Bone marrow (tissue), 2 donors: ENCODE measurements around the gene YAF2.
"Not testable (repeated sequence)": the region's sequence is repeated elsewhere in the genome, so short reads cannot be mapped to it uniquely, and the experiment has no call there.

Source experiments
- DNase-seq, 2 donors: peaks; one replicate each; lab custom pipeline; 2025; lab: John Stamatoyannopoulos, UW

The YAF2 gene

DNA sequence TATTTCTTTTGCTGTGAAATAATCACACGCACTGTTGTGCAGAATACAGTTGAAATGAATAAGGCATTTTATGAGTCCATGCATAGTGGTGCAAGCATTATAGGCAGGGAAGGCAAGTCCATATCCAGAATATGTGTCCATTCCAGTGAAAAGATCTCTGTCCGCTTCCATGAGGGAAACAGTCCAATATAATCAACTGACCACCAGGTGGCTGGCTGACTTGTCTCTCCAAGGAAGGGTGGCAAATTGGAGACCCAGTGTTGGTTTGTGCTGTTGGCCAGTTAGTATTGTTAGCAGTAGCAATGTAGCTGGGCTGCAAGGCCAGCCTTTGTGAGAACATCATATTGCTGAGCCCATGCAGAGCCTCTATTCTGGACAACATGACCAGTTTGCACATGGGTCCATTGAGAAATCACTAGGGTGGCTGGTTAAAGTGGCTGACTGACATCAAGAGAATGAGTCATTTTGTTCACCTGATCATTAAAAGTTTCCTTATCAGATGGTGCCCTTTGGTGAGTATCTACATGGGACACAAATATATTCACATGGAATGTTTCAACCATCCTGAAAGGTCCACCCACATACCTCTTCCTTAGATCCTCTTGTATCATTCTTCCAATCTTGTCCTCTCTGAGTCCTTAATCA lies 17.3 kb upstream of the YAF2 start:
- no peak for DNase-seq

DNA sequence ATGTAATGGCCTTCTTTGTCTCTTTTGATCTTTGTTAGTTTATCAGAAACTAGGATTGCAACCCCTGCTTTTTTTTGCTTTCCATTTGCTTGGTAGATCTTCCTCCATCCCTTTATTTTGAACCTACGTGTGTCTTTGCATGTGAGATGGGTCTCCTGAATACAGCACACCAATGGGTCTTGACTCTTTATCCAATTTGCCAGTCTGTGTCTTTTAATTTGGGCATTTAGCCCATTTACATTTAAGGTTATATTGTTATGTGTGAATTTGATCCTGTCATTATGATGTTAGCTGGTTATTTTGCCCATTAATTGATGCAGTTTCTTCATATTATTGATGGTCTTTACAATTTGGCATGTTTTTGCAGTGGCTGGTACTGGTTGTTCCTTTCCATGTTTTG lies 14.6 kb upstream of the YAF2 start:
- not testable (repeated sequence) for DNase-seq

DNA sequence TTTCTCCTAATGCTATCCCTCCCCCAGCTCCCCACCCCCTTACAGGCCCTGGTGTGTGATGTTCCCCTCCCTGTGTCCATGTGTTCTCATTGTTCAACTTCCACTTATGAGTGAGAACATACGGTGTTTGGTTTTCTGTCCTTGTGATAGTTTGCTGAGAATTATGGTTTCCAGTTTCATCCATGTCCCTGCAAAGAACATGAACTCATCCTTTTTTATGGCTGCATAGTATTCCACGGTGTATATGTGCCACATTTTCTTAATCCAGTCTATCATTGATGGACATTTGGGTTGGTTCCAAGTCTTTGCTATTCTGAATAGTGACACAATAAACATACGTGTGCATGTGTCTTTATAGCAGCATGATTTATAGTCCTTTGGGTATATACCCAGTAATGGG lies 11.0 kb upstream of the YAF2 start:
- DNase-seq, result not testable (repeated sequence)

DNA sequence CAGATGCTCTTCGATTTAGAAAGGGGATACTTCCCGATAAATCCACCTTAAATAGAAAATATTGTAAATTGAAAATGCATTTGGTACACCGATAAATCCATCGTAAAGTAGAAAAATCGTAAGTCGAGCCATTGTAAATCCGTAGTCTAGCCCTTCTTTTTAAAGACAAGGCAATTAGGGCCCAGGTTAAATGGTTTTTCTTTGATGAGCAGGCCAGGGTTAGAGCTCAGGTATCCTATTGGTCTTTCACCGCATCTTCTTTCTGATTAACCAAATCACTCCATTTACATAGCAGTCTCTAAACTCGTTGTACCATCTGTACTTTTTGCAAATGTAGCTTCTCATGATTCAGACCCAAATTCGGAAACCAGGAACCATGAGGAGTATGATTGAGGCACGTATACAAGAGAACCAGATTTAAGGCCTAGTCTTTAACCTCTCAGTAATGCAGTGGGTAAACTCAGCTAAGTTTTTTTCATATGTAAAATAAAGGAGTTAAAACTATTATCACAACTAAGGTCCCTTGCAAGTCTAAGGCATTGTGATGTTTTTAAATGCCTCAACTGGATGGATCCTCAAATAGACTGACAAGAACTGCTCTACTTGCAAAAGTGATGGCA lies 2.2 kb upstream of the YAF2 start:
- no peak for DNase-seq

DNA sequence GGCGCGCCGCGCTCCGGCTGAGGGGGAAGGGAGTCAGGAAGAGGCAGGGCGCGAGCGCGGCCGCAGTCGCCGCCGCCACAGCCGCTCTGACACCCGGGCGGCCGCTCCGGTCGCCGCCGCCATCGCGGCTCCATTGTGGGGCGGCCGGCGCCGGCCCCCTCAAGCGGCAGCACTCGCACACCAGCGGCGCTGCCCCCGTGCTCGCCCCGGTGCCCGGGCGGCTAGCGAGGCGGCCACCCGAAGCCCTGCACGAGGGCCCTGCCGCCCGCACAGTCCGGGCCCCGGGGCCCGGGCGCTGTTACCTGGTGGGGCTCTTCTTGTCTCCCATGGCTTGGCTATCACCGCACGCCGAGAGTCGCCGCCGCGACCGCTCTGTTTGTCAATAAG lies 202 bp downstream of the YAF2 start:
- DNase-seq, result no peak

DNA sequence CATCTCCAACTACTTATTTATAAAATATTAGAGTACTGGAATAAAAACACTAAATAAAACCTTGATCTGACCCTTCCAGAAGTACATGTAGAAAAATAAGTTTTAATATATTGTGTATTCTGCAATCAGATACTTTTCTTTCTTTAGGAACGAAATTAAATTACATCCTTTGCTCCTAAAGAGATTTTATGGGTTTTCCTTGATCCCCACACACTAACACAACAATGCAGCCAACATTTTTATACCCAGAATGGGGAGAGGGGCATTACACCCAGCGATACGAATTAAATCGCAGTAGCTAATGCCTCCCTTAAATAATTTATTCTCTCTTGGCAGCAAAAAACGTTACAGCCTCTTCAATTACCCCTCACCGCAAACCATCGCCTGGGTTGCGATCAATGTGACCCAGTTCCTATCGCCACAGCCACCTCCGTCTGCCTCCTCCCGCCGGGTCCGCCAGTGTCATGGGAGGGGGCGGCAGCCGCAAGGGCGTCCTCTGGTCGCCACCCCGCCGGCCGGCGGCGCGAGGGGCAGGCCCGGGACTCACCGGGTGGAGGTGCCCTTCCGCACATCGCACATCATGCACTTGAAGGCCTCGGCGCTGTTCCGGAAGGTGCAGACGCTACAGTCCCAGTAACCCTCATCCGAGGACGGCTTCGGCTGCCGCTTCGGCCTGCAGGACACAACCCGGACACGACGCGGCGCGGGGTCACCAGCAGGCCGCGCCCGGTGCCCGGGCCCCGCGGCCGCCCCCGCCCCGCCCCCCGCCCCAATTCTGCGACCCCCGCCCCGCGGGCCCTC lies 796 bp downstream of the YAF2 start:
- DNase-seq, result peak; percentile 25 to 50

DNA sequence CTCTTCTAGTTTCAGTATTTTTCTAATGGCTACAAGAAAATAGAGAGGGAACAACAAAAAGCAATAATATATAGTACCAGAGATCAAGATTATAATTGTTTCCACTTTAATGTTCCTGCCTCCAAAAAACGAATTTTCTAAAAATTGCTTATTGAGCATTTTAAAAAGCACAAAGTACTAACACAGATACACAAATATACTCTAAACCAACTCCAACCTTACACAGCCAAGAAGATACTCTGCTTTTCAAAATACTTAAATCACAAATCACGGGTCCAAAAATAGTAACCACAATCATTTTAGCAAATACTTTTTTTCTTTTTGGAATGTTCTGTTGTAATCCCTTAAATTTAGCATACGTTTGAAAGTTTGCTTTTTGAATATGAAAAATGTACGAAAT lies 2.0 kb downstream of the YAF2 start:
- DNase-seq, result no peak

DNA sequence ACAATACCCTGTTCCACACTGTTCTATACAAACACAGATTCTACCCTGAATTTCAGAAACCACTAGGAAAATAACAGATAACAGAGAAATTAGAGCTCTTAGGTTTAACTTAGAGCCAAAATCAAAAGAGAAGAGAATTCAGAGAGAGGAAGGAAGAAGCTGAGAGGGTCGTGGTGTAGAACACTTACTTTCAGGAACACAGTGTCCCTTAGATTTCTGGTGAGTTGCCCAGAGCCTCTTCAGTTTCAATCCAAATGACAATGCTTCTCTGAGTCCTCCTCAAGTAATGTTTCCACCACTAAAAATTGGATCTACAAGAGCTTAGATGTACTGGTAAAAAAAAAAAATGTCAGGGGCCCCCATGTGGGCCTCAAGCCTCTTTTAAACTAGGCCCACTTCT lies 2.6 kb downstream of the YAF2 start:
- peak in 1 of 2 donors; percentile 17 for DNase-seq

DNA sequence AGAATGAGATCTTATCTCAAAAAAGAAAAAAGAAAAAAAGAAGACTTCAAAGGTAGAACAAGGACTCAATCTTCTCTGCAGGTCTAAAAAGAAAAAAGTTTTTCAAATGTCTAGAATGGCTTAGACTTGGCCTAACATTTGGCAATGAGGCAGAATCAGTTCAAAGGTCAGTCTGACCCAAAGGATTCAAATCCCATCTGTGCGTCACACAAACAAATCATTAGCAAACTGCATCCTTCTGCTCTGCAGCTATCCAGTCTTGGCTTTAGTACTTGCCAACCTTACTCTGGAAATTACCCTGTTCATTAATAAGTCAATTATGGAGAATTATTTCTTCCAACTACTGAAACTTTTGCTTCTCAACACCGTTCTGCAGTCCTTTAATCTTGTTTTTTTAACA lies 3.1 kb downstream of the YAF2 start:
- no peak for DNase-seq

DNA sequence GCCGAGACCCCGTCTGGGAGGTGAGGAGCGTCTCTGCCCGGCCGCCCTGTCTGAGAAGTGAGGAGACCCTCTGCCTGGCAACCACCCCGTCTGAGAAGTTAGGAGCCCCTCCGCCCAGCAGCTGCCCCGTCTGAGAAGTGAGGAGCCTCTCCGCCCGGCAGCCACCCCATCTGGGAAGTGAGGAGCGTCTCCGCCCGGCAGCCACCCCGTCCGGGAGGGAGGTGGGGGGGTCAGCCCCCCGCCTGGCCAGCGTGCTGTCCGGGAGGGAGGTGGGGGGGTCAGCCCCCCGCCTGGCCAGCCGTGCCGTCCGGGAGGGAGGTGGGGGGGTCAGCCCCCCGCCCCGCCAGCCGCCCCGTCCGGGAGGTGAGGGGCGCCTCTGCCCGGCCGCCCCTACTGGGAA lies 10.5 kb downstream of the YAF2 start:
- DNase-seq, result not testable (repeated sequence)

DNA sequence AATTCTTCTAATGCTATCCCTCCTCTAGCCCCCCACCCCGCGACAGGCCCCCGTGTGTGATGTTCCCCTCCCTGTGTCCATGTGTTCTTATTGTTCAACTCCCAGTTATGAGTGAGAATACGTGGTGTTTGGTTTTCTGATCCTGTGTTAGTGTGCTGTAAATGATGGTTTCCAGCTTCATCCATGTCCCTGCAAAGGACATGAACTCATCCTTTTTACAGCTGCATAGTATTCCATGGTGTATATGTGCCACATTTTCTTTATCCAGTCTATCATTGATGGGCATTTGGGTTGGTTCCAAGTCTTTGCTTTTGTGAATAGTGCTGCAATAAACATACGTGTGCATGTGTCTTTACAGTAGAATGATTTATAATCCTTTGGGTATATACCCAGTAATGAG lies 13.5 kb downstream of the YAF2 start:
- not testable (repeated sequence) for DNase-seq

DNA sequence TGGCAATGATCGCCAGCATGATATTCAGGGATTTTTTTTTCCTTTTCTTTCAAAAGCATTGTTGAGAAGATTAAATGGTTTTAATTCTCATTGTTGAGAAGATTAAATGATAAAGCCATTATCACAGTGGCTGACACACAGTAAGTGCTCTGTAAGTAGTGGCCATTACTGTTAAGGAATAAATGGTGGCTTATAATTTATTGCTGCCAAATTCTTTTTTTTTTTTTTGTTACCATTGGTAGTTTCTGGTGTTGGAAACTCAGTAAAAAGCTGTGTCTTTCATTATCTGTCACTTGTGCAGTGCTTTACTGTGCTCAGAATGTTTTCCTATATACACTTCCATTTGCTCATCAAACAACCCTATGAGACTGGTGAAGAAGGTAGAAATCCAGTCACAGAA lies 15.3 kb downstream of the YAF2 start:
- DNase-seq, result no peak

DNA sequence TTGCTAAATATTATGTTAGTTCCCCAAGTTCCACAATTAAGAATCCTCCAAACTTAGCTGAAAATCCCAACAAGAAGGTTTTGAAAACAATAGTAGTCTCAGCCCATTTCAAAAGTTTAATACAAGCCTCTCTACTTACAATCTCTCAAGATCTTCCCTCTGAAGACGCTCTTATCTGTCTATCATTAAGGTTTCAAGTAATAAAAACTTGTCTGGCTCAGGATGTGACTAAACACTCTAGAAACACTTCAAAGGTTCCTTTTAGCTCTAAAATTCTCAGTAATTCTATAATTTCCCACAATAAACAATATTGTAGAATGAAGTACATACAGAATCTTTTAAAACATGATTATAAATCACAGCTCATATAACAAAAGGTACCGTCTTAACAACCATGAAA lies 16.3 kb downstream of the YAF2 start:
- DNase-seq, result peak in 1 of 2 donors; percentile 8

DNA sequence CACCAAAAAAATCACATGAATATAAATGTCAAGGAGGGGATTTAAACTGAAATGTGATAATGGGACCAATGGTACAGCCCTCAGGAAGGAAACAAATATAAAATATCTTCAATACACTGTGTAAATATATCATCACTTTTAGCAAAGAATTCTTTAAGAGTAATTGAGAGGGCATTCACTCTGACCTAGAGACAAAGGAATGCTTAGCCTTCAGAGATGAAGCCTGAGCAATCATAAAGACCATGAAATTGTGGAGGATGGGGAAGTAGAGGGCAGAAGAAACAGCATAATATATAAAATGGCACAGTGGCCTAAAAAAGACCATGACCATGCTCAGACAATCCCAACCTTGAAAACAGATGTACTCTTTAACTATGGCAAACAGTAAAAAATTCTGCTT lies 20.4 kb downstream of the YAF2 start:
- DNase-seq, result no peak

DNA sequence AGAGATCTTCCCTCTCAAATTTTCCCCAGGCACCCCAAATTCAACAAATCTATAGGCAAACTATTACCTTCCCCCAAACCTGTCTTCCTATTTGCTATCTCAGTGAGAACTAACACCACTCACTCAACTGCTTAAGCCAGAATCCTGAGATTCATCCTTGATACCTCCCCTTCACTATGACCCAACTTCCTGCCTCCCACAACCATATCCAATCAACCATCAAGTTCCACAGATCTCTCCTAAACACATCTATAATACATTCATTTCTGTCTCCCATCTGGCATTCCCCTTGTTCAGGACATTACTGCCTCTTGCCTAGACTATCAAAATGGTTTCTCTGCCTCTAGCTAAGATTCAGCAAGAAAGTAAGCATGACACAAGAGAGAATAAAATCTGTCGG lies 21.3 kb downstream of the YAF2 start:
- no peak for DNase-seq

DNA sequence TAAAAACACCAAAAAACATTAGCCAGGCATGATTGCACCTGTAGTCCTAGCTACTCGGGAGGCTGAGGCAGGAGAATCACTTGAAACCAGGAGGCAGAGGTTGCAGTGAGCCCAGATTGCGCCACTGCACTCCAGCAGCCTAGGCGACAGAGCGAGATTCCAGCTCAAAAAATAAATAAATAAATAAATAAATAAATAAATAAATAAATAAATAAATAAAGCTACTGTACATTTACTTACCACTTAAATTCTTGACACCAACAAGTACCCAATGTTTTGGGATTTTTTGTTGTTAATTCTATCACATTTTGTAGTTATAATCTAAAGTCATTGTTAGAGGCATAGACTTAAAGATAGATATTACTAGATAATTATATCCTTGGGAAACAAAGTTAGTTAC lies 22.3 kb downstream of the YAF2 start:
- DNase-seq, result not testable (repeated sequence)

DNA sequence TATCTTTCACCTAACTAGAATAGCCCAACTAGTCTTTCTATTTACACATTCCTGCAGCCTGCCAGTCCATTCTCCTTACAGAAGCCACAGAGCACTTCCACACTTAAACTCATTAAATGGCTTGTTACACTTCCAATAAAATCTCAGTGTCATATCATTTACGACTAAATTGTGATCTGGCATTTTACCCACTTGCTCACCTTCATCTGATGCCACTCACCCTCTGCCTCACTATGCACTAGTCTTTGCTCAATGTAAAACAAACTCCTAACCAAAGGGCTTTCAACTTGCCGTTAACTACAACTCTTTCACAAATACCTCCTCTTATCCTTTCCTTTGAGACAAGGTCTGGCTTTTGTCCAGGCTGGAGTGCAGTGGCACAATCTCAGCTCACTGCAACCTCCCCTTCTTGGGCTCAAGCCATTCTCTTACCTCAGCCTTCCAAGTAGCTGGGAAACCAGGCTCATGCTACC lies 24.1 kb downstream of the YAF2 start:
- no peak for DNase-seq

DNA sequence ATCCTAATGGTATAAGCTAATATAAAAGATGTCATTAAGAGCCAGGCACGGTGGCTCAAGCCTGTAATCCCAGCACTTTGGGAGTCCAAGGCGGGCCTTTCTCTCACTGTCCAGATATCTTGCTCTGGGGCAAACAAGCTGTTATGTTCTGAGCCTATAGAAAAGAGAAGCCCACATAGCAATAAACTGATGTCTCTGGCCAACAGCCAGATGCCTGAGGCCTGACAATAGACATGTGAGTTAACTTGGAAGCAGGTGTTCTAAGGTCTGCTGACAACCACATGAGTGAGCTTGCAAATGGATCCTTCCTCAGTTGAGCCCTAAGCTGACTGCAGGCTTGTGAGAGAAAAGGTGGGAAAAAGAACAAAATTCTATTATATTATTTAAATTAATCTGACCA lies 25.0 kb downstream of the YAF2 start:
- DNase-seq, result no peak

DNA sequence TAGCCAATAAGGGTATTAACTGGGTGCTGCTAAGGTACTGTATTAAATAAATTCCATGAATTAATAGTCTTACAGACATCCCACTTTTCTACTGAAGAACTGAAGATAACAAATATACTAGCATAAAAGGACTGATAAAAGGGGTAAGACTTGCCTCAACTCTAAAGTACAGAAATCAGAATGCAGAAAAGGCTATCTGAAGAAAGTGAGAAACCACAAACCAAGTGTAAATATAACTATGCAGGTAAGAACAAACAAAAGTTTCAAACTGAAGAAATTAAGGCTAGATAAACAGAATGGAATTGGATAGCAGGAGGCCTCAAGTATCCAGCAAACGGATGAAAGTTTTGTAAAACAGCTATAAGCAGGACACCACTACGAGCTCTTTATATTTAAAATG lies 29.5 kb downstream of the YAF2 start:
- no peak for DNase-seq

DNA sequence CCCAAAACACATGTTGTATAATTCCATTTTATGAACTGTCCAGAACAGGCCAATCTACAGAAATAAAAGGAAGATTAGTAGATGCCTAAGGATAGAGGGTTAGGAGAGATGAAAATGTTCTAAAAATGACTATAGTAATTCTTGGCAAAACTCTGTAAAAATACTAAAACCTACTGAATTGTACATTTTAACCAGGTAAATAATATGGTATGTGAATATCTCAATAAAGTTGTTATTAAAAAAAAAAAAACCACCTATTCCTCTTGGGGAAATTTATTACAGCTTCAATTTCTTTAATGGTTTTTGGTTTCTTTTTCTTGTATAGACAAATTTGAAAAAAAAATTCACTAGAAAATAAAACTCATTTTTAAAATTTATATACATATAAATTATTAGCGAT lies 33.2 kb downstream of the YAF2 start:
- DNase-seq, result no peak

DNA sequence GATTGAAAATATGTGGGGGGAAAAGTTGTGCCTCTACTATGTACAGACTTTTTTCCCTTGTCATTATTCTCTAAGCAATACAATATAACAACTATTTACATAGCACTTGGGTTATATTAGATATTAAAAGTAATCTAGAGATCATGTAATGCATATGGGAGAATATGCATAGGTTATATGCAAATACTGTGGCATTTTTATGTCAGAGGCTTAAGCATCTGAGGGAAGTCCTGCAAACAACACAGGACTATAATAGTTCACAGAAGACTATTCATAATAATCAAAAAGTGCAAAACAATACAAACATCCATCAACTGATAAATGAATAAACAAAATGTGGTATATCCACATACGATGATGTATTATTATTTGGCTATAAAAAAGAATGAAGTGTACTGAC lies 33.7 kb downstream of the YAF2 start:
- no peak for DNase-seq

DNA sequence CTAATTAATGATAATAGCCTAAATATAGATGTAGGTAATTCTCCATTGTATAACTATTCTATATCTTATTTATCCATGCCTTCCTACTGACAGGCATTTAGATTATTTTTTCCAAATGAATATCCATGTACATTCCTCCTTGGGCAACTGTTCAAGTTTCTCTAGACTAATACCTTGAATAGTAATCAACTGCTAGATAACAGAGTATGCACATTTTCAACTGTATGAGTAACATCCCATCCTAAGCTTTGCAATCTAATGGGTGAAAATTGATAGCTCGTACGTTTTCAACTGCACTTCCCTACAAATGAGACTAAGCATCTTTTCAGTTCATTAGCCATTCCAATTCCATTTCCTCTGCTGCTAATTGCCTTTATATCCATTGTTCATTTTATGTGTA lies 37.0 kb downstream of the YAF2 start:
- no peak for DNase-seq

DNA sequence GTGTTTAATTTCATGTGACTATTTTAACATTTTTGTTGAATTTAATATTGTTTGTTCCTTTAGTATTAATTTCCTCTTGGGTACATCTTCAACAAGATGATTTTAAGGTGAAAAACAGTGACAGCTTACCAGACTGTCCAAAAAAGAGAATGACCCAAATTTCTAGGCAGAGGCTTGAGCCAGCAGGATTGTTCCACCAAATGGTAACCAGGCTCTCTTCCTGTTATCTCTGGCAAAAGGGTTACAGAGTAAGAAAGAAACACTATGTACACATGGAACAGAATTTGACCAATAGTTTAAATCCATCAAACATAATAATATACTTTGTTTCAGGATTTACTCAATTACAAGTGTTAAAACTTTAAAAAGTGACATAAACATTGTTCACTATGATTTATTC lies 39.0 kb downstream of the YAF2 start:
- DNase-seq, result no peak
